Ovary (tissue), 9 donors: ENCODE measurements around the gene PGM2. TPM values are rescaled to one million over a fixed set of nuclear protein-coding genes. Genes with fewer than 3 reads are reported as not detected.
A peak's percentile ranks its signal among the peaks of the same experiment; 100 is the strongest.

Source experiments
- DNase-seq, 5 donors: peaks; one replicate each; pipeline ENCODE4 v3.0.0-alpha.2; 2019 to 2020
- H3K27ac ChIP-seq, 2 donors: fragments of 200-600 bp; one replicate each; pipeline versions ENCODE4 v1.5.1 to v1.8.0; 2019 to 2022
- H3K27me3 ChIP-seq: fragments of 200-600 bp; one replicate; pipeline ENCODE4 v1.8.0; 2022
- H3K36me3 ChIP-seq: fragments of 200-600 bp; sonication (generic); one replicate; pipeline ENCODE4 v1.5.1; 2019
- H3K4me1 ChIP-seq: one replicate; pipeline ENCODE4 v1.8.1; 2013; ENCODE audit warnings: mild to moderate bottlenecking, moderate library complexity; ENCODE audit not compliant: insufficient read depth
- H3K4me3 ChIP-seq: fragments of 200-600 bp; sonication (generic); one replicate; pipeline ENCODE4 v1.5.1; 2017
- H3K9me3 ChIP-seq, 2 donors: fragments of 200-600 bp in 1 of 2; sonication (generic) in 1 of 2; one replicate each; pipeline versions ENCODE4 v1.5.1 to v1.8.1; 2013 to 2019; ENCODE audit warnings: mild to moderate bottlenecking in 1 of 2, moderate library complexity in 1 of 2
- EP300 ChIP-seq: sonication (generic); formaldehyde crosslinking; IDR thresholded peaks from one replicate; pipeline ENCODE4 v1.6.1; 2017; ENCODE audit warnings: antibody characterized with exemption
- POLR2A ChIP-seq: fragments of 450-650 bp; IDR thresholded peaks from one replicate; pipeline ENCODE4 v1.6.1; 2017; ENCODE audit warnings: antibody characterized with exemption, mild to moderate bottlenecking, moderate library complexity
- WGBS, 3 donors: extraction: QIAGEN DNeasy Blood & Tissue Kit in 1 of 3; methylation state at CpG; one replicate each; pipeline versions ENCODE4 v1.1.5 to v1.1.7; 2013 to 2017; 5-methylcytosine and 5-hydroxymethylcytosine counted together
- intact Hi-C, 4 donors: fragments of 100-400 bp; cut with DNase I; formaldehyde crosslinking; loops; one replicate each; pipeline versions ENCODE4 v1.11.0 to v1.15.1; 2022 to 2023
- polyA plus RNA-seq, 2 donors: library from polyadenylated mRNA; stranded (reverse); fragments of 200-250 nt in 1 of 2; fragments of 350-450 nt in 1 of 2; fragmentation: Illumina TruSeq in 1 of 2; extraction: RNeasy Lipid Tissue Mini Kit (QIAGEN cat#74804) in 1 of 2; gene quantifications; one replicate each; pipeline ENCODE4 v1.2.3, GENCODE V29; 2013 to 2014
- total RNA-seq, 7 donors: library from RNA; depleted of rRNA in 2 of 7; stranded (reverse); fragments of >200 nt in 2 of 7; fragmentation: NEBNext Ultra II Directional in 3 of 7; extraction: Animal tissue kit (Norgen Biotek cat#: 25700) in 3 of 7; gene quantifications; one replicate each; pipeline versions ENCODE4 v1.1.0 to v1.2.4, GENCODE V29; 2016 to 2023
- TF ChIP-seq, protein P1 (sequence below), 3 donors: fragments of 450-650 bp in 2 of 3; fragments of 200-600 bp in 1 of 3; IDR thresholded peaks; one replicate each; pipeline versions ENCODE4 v1.5.1 to v1.8.0; 2016 to 2022; ENCODE audit warnings: antibody characterized with exemption in 3 of 3, mild to moderate bottlenecking in 1 of 3
- donor health status: DM: no; HTN: no; CAD: no; lungs with moderate emphysema.
- donor health status: DM: no; HTN: no; CAD: no.
- donor health status: Bipolar disorder and iron deficiency.
- donor health status: DM: yes; HTN: yes; CAD: no.
- donor health status: DM: no; HTN: no; CAD: no.
- donor health status: DM: yes; HTN: yes; CAD: no.

PGM2 gene
- total and polyA plus RNA-seq, 9 donors, result 11.0 to 31.2 (median 22.2) TPM

GRCh38 chr4:37891260-37892159, 65.0 kb downstream of the PGM2 start:
- H3K9me3 ChIP-seq, result no peaks in the 10 kb centered on the region
- no peaks in the 10 kb centered on the region for H3K36me3 ChIP-seq
- peak overlapping the region; percentile 72 to 90 for H3K27ac ChIP-seq
- 0 to 1% (median 1%) methylated on average over 30 to 49 of the region's 49 CpGs for WGBS, 3 donors
- H3K4me1 ChIP-seq, result no peaks in the 10 kb centered on the region
- peak in 4 of 5 donors; percentile 30 to 58 (median 52) for DNase-seq
- TF ChIP-seq, protein P1, sequence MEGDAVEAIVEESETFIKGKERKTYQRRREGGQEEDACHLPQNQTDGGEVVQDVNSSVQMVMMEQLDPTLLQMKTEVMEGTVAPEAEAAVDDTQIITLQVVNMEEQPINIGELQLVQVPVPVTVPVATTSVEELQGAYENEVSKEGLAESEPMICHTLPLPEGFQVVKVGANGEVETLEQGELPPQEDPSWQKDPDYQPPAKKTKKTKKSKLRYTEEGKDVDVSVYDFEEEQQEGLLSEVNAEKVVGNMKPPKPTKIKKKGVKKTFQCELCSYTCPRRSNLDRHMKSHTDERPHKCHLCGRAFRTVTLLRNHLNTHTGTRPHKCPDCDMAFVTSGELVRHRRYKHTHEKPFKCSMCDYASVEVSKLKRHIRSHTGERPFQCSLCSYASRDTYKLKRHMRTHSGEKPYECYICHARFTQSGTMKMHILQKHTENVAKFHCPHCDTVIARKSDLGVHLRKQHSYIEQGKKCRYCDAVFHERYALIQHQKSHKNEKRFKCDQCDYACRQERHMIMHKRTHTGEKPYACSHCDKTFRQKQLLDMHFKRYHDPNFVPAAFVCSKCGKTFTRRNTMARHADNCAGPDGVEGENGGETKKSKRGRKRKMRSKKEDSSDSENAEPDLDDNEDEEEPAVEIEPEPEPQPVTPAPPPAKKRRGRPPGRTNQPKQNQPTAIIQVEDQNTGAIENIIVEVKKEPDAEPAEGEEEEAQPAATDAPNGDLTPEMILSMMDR (IDR thresholded peaks at IDR 0.05), result no peak
- TF ChIP-seq POLR2A (no peak), EP300 (no peak)
- intact Hi-C loops, result loop anchor here in 3 of 4 donors (2.0 to 10.0 kb wide), 4 partner anchors 64 to 143 kb away; partner anchors contain the start of gene PGM2 (in 2 of the 3)
- H3K27me3 ChIP-seq, result no peaks in the 10 kb centered on the region
- peak overlapping the region; percentile 77 for H3K4me3 ChIP-seq

DNA sequence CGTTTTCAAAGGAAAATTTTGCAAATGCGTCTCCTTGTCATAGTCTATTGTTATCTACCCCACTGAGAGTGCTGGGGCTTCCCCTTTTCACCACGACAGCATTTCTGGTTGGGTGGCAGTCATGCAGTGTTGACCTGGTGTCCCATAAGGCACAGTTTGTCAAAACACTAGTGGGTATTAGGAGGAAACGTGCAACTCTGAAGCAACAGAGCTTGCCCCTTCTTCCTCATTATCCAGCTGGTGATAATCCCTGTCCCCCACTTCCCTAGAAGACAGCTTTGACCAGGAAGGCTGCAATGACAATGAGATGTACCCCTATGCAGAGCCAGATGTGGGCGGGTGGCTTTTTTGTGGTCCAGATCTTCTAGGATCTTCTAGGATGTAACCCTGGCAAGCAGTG, 66.2 kb downstream of the PGM2 start:
- WGBS, 3 donors, result 80 to 89% (median 84%) methylated on average over 5 of the region's 5 CpGs
- Histone ChIP-seq H3K36me3 (no peaks in the 10 kb centered on the region), H3K4me3 (no peak overlapping the region), H3K27ac (no peak overlapping the region), H3K27me3 (no peaks in the 10 kb centered on the region), H3K4me1 (no peaks in the 10 kb centered on the region), H3K9me3 (no peaks in the 10 kb centered on the region)
- intact Hi-C loops, result loop anchor here in 3 of 4 donors (5.0 to 10.0 kb wide), 3 partner anchors 65 to 142 kb away; partner anchors contain the start of gene PGM2 (in 2 of the 3)
- TF ChIP-seq EP300 (no peak), POLR2A (no peak)
- TF ChIP-seq, protein P1 (IDR thresholded peaks at IDR 0.05), result no peak
- DNase-seq, result no peak

DNA sequence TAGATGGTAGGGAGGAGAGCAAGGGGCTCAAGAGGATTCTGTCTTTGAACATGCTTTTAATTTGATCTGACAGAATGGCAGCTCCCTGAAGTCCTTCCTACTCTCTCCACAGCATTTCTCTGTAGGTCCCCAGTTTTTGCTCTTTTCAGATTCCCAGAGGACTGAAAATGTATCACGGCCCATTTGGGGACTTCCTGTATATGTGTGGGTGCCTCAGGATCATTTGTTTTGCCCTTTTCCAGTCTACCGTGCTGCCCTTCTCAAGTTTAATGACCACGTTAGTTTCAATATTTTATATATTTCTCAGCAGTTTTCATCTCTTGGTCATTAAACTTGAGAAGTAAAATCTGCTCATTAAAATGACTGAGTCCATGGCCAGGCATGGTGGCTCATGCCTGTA, 66.7 kb downstream of the PGM2 start:
- WGBS, 3 donors, result 85 to 89% (median 86%) methylated on average over 3 of the region's 3 CpGs
- TF ChIP-seq, protein P1 (IDR thresholded peaks at IDR 0.05), result no peak
- TF ChIP-seq POLR2A, result no peak
- no peak for TF ChIP-seq EP300
- H3K9me3 ChIP-seq, result no peaks in the 10 kb centered on the region
- no peak overlapping the region for H3K4me3 ChIP-seq
- intact Hi-C loops, result loop anchor here in 3 of 4 donors (5.0 to 10.0 kb wide), 3 partner anchors 66 to 142 kb away; partner anchors contain the start of gene PGM2 (in 2 of the 3)
- H3K27ac ChIP-seq, result no peak overlapping the region
- DNase-seq, result no peak
- H3K36me3 ChIP-seq, result no peaks in the 10 kb centered on the region
- no peaks in the 10 kb centered on the region for H3K4me1 ChIP-seq
- H3K27me3 ChIP-seq, result no peaks in the 10 kb centered on the region

GRCh38 chr4:37895271-37895670, 68.8 kb downstream of the PGM2 start:
- no peak for DNase-seq
- intact Hi-C loops, result loop anchor here in 2 of 4 donors (10.0 kb wide), 2 partner anchors 70 to 140 kb away; partner anchors contain the start of gene PGM2 (in 1 of the 2)
- Histone ChIP-seq H3K4me1 (no peaks in the 10 kb centered on the region), H3K36me3 (no peaks in the 10 kb centered on the region), H3K4me3 (no peak overlapping the region), H3K27ac (no peak overlapping the region), H3K9me3 (no peaks in the 10 kb centered on the region), H3K27me3 (no peaks in the 10 kb centered on the region)
- WGBS, 3 donors, result 88 to 95% (median 94%) methylated on average over 7 of the region's 7 CpGs
- no peak for TF ChIP-seq POLR2A
- no peak for TF ChIP-seq EP300
